Measurements from ENCODE around the gene SDCBP2.

SDCBP2 gene

DNA sequence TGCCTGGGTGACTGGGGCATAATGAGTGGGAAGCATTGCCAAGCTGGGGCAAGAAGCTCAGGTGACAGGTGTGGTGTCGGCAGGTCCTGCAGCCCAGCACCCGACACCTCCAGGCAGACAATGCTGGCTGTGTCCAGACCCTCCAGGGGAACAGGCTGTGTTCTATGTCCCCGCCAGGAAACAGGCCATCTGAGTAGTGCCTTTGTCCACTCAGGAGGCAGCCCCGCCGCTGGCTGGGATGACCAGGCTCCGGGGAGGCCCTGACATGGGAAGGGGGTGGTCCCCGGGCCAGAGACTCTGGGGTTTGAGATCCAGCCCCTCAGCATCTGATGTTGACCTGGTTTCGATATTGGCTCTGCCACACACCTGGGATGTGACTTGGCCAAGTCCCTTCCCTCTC is 34.4 kb downstream of the SDCBP2 start:
- no peak for DNase-seq

- DNase-seq: no peak
Observed at GRCh38 chr20:1293641-1294379, 35.1 kb downstream of the SDCBP2 start.

DNA sequence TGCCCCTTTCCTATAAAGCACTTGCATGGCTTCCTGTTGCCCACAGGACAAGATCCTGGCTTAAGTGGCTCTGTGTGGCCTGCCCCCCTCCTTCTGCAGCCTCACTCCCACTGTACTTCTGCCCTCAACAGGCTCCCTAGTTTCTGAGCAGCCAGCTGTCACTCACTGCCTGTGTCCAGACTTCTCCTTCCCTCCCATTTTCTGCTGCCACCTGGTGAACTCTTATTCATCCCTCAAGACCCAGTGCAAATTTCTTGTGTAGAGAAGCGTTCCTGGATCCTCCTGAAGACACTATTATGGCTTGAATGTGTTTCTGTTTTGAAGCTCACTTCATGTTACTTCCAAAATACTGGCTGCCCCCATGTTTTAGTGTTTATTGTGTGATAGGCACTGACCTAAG is 36.3 kb downstream of the SDCBP2 start:
- DNase-seq: no peak

DNA sequence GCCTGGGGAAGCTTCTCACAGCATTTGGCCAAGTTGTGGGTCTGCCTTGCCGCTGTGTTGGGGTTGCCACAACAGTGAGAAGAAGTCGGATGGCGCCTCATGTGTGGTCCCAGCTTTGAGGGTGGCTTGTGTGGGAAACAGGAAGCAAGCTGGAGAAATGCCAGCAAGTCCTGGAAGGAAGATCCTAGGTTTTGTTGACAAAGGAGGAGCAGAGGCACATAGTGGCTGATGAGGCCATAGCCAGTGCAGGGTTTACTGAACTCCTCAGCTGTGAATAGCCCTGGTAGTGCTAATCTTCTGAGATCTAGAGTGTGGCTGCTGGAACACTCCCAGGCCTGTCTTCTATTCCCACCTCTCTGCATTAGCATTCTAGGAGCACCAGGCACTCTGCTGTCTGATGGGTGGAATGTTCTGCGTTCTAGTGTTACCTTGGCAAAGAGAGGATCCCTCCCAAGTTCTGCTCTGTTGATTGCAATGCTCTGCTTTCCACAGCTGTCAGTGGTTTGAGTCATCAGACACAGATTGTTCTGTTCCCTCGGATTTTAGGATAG is 37.7 kb downstream of the SDCBP2 start:
- no peak for DNase-seq

DNA sequence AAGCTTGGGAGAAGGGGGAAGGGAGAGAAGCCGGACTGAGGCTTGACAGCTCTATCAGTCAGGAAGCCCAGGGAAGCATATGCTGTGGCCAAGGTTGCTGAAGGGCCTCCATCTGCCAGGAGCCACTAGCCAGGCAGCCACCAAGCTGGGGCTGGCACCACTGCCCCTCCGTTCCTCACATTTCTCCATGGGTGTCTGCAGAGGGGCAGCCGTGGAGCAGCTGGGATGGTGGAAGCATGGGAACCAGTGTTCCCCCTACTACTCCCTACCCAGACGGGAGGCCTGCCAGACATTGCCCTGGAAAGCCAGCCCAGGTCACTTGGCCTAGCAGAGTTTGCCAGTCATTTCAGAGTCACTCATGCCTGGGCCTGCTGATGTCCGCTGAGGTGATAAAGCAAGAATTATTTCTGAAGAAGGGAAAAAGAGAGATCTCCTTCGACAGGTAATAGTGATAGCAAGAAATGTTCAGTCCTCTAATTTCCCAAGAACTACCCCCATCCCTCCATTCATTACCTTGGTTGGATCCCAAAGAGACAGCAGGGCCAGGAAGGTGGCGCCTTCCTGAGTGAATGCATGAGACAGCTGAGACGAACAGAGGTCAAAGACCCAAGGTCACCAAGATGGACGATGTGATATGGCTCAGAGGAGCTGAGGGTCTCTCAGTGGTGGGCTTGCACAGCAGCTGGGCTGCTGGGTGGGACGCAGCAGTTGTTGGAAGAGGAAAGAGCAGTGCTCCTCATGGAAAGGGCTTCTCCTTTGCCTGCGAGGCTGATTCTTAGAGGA is 41.0 kb downstream of the SDCBP2 start:
- DNase-seq: no peak

- no peak for DNase-seq
Observed at GRCh38 chr20:1287306-1287705, 41.6 kb downstream of the SDCBP2 start.

- DNase-seq: no peak
Observed at GRCh38 chr20:1286267-1287024, 42.5 kb downstream of the SDCBP2 start.

- DNase-seq: no peak
Observed at GRCh38 chr20:1283522-1284510, 45.1 kb downstream of the SDCBP2 start.

DNA sequence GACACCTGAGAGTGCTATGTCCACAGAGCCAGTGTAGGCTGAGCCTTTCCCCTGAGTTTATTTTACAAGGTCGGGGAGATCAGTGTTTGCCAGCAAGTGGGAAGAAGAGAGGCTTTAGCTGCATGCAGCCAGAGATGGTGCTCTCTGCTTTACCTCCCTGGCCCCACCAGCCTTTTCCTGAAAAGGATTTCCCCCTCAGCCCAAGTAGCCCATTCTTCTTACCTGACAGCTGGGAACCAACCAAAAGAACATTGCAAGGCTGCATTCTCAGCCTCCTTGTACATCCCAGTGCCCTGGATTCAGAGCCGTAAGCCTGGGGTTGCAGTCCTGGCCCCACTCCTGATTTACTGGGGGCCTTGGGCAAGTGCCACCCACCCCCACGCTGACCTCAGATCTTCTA is 46.0 kb downstream of the SDCBP2 start:
- no peak for DNase-seq

DNA sequence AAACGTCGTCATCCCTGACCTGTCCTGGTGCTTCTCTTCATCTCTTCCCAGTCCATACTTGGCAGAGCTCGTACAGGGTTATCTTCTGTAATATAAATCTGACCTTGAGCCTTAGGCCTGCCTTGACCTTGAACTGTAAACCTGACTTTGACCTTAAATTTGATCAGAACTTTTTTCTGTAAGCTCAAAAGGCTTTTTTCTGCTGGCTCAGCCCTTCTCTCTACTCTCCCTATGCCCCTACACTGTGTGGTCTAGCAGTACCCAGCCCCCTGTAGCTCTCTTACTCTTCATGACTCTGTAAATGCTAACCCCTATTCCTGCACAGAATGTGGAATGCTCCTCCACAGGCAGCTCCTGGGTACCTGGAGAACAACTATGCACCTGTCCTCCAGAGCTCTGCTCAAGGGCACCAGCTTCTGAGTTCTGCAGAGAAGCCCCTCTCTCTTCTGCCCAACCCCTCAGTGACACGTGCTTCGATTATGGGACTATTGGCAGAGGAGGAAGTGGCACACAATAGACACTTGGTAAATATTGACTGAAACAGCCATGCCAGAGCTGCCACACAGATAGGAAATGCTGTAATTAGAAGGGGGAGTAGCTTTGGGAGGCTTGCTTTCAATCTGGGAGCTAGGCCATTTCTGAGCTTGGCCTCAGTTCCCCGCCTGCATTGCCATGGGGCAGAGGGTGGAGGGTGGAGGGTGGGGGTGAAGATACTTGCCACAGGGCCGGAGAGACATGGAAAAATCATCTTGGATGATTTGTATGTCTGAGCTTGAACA is 47.5 kb downstream of the SDCBP2 start:
- no peak for DNase-seq

GRCh38 chr20:1280195-1281102 is 48.5 kb downstream of the SDCBP2 start:
- DNase-seq: no peak

DNA sequence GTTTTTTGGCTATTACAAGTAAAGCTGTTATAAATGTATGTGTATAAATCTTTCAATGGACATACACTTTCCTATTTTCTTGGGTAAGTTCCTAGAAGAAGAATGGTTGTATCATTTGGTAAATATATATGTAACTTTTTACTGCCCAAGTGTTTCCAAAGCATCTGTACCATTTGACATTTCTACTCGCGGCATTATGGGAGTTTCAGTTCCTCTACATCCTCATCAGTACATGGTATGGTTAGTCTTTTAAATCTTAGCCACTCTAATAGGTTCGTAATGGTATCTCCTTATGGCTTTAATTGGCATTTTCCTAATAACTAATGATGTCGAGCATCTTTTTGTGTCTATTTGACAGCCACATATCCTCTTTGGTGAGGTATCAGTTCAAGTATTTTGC is 49.9 kb downstream of the SDCBP2 start:
- DNase-seq: no peak

GRCh38 chr20:1277529-1278322 is 51.2 kb downstream of the SDCBP2 start:
- no peak for DNase-seq

GRCh38 chr20:1275919-1276318 is 53.0 kb downstream of the SDCBP2 start:
- DNase-seq: no peak

GRCh38 chr20:1274485-1275311 is 54.2 kb downstream of the SDCBP2 start:
- no peak for DNase-seq

DNA sequence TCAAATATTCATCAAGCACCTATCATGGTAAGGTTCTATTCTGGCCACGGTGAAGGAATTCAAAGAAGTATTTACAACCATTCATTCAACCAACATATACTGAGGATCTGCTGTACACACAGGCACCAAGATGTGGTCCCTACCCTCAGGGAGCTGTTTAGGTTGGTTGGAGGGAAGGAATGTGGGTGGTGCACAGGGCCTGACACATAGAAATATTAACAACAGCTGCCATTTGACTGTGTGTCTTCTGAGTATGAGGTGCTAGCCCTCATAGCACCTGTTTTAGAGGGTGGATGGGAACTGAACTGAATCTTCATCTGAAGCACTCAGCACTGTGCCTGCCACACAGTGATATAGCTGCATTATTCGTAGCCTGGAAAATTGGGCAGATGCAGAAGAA is 55.6 kb downstream of the SDCBP2 start:
- DNase-seq: no peak

GRCh38 chr20:1272368-1273100 is 56.4 kb downstream of the SDCBP2 start:
- no peak for DNase-seq

DNA sequence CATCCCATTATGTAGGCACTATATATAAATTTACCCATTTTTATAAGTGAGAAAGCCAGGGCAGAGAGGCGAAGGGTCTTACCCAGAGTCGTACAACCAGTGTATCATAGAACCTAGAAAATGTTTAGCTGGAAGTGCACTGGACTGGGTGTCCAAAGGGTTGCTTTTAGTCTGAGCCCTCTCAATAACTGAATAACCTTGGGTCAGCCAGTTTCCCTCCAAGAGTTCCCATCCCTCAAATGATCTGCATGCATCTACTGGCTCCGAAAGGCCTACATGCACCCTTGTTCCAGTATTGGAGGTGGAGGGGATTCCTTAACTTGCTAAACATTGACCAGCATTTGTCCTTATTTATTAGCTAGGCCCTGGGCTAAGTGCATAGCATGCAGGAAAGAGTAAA is 59.1 kb downstream of the SDCBP2 start:
- no peak for DNase-seq

Data from T1000 (cell line).